Keratinocyte (primary cell): Measurements from ENCODE around the gene CCNG2. TPM values are rescaled to one million over a fixed set of nuclear protein-coding genes. Genes with fewer than 3 reads are reported as not detected.

Experiments
- DNase-seq: peaks from one replicate; pipeline ENCODE4 v3.0.0-alpha.2; 2011; ENCODE audit warnings: low read depth, missing footprints, low spot score
- FAIRE-seq: peaks from 2 replicates; lab custom pipeline; 2011; peaks lifted over from hg19 to GRCh38; lab: Jason Lieb, UNC
- H2AFZ ChIP-seq: 2 replicates; pipeline ENCODE4 v1.6.0; 2012; ENCODE audit warnings: low read length, control low read depth, inconsistent platforms; ENCODE audit not compliant: control insufficient read depth
- H3K27ac ChIP-seq: 2 replicates; pipeline ENCODE4 v1.5.1; 2011; ENCODE audit warnings: low read length; ENCODE audit not compliant: control insufficient read depth, insufficient read depth
- H3K27me3 ChIP-seq: 3 replicates; pipeline ENCODE4 v1.6.0; 2011; ENCODE audit warnings: low read length; ENCODE audit not compliant: control insufficient read depth, insufficient read depth; ENCODE audit errors: extremely low read depth
- H3K36me3 ChIP-seq, 2 experiments: 2 replicates in 1 of 2; 3 replicates in 1 of 2; pipeline ENCODE4 v1.5.1; 2011; ENCODE audit warnings: low read length in 2 of 2, mild to moderate bottlenecking in 1 of 2; ENCODE audit not compliant: control insufficient read depth in 2 of 2, insufficient read depth in 2 of 2; ENCODE audit errors: extremely low read depth in 1 of 2
- H3K4me1 ChIP-seq: 3 replicates; pipeline ENCODE4 v1.5.1; 2011; ENCODE audit warnings: low read length; ENCODE audit not compliant: control insufficient read depth, insufficient read depth; ENCODE audit errors: extremely low read depth
- H3K4me2 ChIP-seq: 3 replicates; pipeline ENCODE4 v1.6.0; 2011; ENCODE audit warnings: low read depth, low read length; ENCODE audit not compliant: control insufficient read depth, insufficient read depth; ENCODE audit errors: extremely low read depth
- H3K4me3 ChIP-seq, 3 experiments: fragments of 200-600 bp in 1 of 3; sonication (generic) in 1 of 3; 2 replicates in 2 of 3; 3 replicates in 1 of 3; pipeline ENCODE4 v1.5.1; 2011 to 2016; ENCODE audit warnings: low read length in 3 of 3, mild to moderate bottlenecking in 3 of 3, control low read depth in 2 of 3, inconsistent platforms in 1 of 3, low read depth in 1 of 3, mixed read lengths in 1 of 3, mixed run types in 1 of 3, moderate library complexity in 1 of 3; ENCODE audit not compliant: control insufficient read depth in 2 of 3, insufficient read depth in 2 of 3; ENCODE audit errors: extremely low read depth in 1 of 3
- H3K79me2 ChIP-seq: 2 replicates; pipeline ENCODE4 v1.6.0; 2012; ENCODE audit warnings: low read length; ENCODE audit not compliant: control insufficient read depth, insufficient read depth
- H3K9ac ChIP-seq: 3 replicates; pipeline ENCODE4 v1.6.0; 2011; ENCODE audit warnings: low read length; ENCODE audit not compliant: control insufficient read depth, insufficient read depth; ENCODE audit errors: extremely low read depth
- H3K9me1 ChIP-seq: 3 replicates; pipeline ENCODE4 v1.6.0; 2011; ENCODE audit warnings: low read length; ENCODE audit not compliant: control insufficient read depth, insufficient read depth; ENCODE audit errors: extremely low read depth
- H3K9me3 ChIP-seq: 2 replicates; pipeline ENCODE4 v1.5.1; 2012; ENCODE audit warnings: low read depth, low read length; ENCODE audit not compliant: control insufficient read depth
- H4K20me1 ChIP-seq: 3 replicates; pipeline ENCODE4 v1.6.0; 2011; ENCODE audit warnings: low read length; ENCODE audit not compliant: control insufficient read depth, insufficient read depth; ENCODE audit errors: extremely low read depth
- CTCF ChIP-seq, 3 experiments: IDR thresholded peaks in 1 of 3; conservative IDR thresholded peaks in 1 of 3; optimal IDR thresholded peaks in 1 of 3; 2 replicates in 2 of 3; 3 replicates in 1 of 3; pipeline versions ENCODE3 to v1.5.1; 2011; ENCODE audit warnings: low read length in 3 of 3, mild to moderate bottlenecking in 3 of 3, moderate library complexity in 2 of 3, control low read depth in 1 of 3, inconsistent platforms in 1 of 3; ENCODE audit not compliant: insufficient read depth in 2 of 3; ENCODE audit errors: extremely low read depth in 1 of 3
- EZH2 ChIP-seq: IDR thresholded peaks from one replicate; pipeline ENCODE4 v1.6.1; 2012; ENCODE audit warnings: inconsistent platforms, mild to moderate bottlenecking, low read length, moderate library complexity
- dilution Hi-C: fragments of 300-500 bp; cut with MboI; formaldehyde crosslinking; loops from one replicate; pipeline ENCODE4 v1.7.0; 2020; ENCODE audit warnings: low sequenced_read_pairs; ENCODE audit not compliant: extremely low pct_ligation_motif_present
- polyA plus RNA-seq, 5 experiments: library from polyadenylated mRNA; depleted of rRNA in 3 of 5; stranded (reverse) in 3 of 5; stranded (forward) in 1 of 5; unstranded in 1 of 5; fragments of >200 nt; gene quantifications; 1 replicate in 1 of 5; 2 replicates in 3 of 5; 3 replicates in 1 of 5; pipeline versions ENCODE4 v1.2.1 to v1.2.3, GENCODE V29; 2011 to 2012; ENCODE audit warnings: missing spikeins in 2 of 5, low read depth in 1 of 5, low replicate concordance in 1 of 5

The CCNG2 gene
- polyA plus RNA-seq, 1 donor (not counting 4 experiments of a cell fraction or from before 2014, with no cell fraction given): 96.9 TPM

GRCh38 chr4:77174426-77174825, 17.4 kb downstream of the CCNG2 start:
- Histone ChIP-seq H3K9me1 (no peaks in the 10 kb centered on the region), H3K36me3 (peaks cover 0 to 8% of the 10 kb centered on the region in 2 experiments), H3K27ac (peak overlapping the region; percentile 18), H3K4me2 (no peak overlapping the region), H3K4me3 (no peak overlapping the region), H2AFZ (peak overlapping the region; percentile 16), H3K9me3 (no peaks in the 10 kb centered on the region), H3K27me3 (no peaks in the 10 kb centered on the region), H3K4me1 (peaks cover 65% of the 10 kb centered on the region), H4K20me1 (no peaks in the 10 kb centered on the region), H3K9ac (no peak overlapping the region), H3K79me2 (no peaks in the 10 kb centered on the region)
- FAIRE-seq: no peak
- DNase-seq: no peak
- no peak for TF ChIP-seq EZH2
- TF ChIP-seq CTCF (optimal IDR thresholded peaks at IDR 0.05 in 1 of 3, IDR thresholded peaks at IDR 0.05 in 1 of 3, conservative IDR thresholded peaks at IDR 0.05 in 1 of 3; ENCODE audit: extremely low read depth in 1 of 3, insufficient read depth in 2 of 3, low read length in 3 of 3): peak in 2 of 3 experiments; percentile 11 to 30
- dilution Hi-C loops: no loop called here

- DNase-seq (no peak), FAIRE-seq (peak; percentile 84)
- H3K9ac ChIP-seq: no peak overlapping the region
- H3K27me3 ChIP-seq: no peaks in the 10 kb centered on the region
- H3K9me1 ChIP-seq: no peaks in the 10 kb centered on the region
- peak overlapping the region; percentile 73 for H2AFZ ChIP-seq
- H3K4me3 ChIP-seq: no peak overlapping the region
- peak overlapping the region; percentile 39 for H3K27ac ChIP-seq
- no peaks in the 10 kb centered on the region for H3K79me2 ChIP-seq
- H3K36me3 ChIP-seq: peaks cover 0 to 8% of the 10 kb centered on the region in 2 experiments
- peaks cover 65% of the 10 kb centered on the region for H3K4me1 ChIP-seq
- no peak for TF ChIP-seq EZH2
- no peak for TF ChIP-seq CTCF (optimal IDR thresholded peaks at IDR 0.05 in 1 of 3, IDR thresholded peaks at IDR 0.05 in 1 of 3, conservative IDR thresholded peaks at IDR 0.05 in 1 of 3; ENCODE audit: extremely low read depth in 1 of 3, insufficient read depth in 2 of 3, low read length in 3 of 3)
- no peaks in the 10 kb centered on the region for H4K20me1 ChIP-seq
- H3K9me3 ChIP-seq: no peaks in the 10 kb centered on the region
- dilution Hi-C loops: no loop called here
- peak overlapping the region; percentile 52 for H3K4me2 ChIP-seq
Observed at GRCh38 chr4:77175201-77175611, 18.2 kb downstream of the CCNG2 start.
